ENCODE measurements around the gene FRMD4A.

The FRMD4A gene

GRCh38 chr10:13624630-13625029 is 706.1 kb downstream of the FRMD4A start:
- no peak for DNase-seq

- DNase-seq = no peak
These were observed 708.8 kb downstream of the FRMD4A start for GRCh38 chr10:13621931-13622330.

GRCh38 chr10:13617116-13617515 is 713.6 kb downstream of the FRMD4A start:
- DNase-seq = no peak

- DNase-seq = no peak
These were observed 714.9 kb downstream of the FRMD4A start for GRCh38 chr10:13615650-13616300.

- no peak for DNase-seq
These were observed 716.0 kb downstream of the FRMD4A start for GRCh38 chr10:13614530-13615332.

GRCh38 chr10:13613519-13613918 is 717.2 kb downstream of the FRMD4A start:
- DNase-seq = no peak

GRCh38 chr10:13612654-13613373 is 717.9 kb downstream of the FRMD4A start:
- no peak for DNase-seq

- DNase-seq = no peak
These were observed 722.4 kb downstream of the FRMD4A start for GRCh38 chr10:13608246-13608853.

GRCh38 chr10:13604357-13605040 is 726.2 kb downstream of the FRMD4A start:
- no peak for DNase-seq

GRCh38 chr10:13597909-13598308 is 732.8 kb downstream of the FRMD4A start:
- DNase-seq = no peak

GRCh38 chr10:13594641-13595040 is 736.1 kb downstream of the FRMD4A start:
- no peak for DNase-seq
